ENCODE measurements around the gene HTR1D. TPM values are rescaled to one million over a fixed set of nuclear protein-coding genes. Genes with fewer than 3 reads are reported as not detected.

The HTR1D gene
- total RNA-seq, 1 experiment from 2014 or later: 5.4 TPM

- no peak for TF ChIP-seq RELA (CRISPR knock-in tag; IDR thresholded peaks at IDR 0.05; ENCODE audit: borderline replicate concordance)
- no peak for TF ChIP-seq STAT6 (CRISPR knock-in tag; conservative IDR thresholded peaks at IDR 0.05; ENCODE audit: low read depth)
- no peak for TF ChIP-seq ZNF232 (CRISPR knock-in tag; IDR thresholded peaks at IDR 0.05)
- no peak for TF ChIP-seq ZNF317 (CRISPR knock-in tag; IDR thresholded peaks at IDR 0.05; ENCODE audit: borderline replicate concordance, low read depth)
- TF ChIP-seq JUN (CRISPR knock-in tag; IDR thresholded peaks at IDR 0.05): no peak
- TF ChIP-seq FOXJ3 (CRISPR knock-in tag; IDR thresholded peaks at IDR 0.05; ENCODE audit: borderline replicate concordance): no peak
Measured at GRCh38 chr1:23196627-23197328, 20.5 kb downstream of the HTR1D start (continued).

- no peak for TF ChIP-seq CREB1 (CRISPR knock-in tag; IDR thresholded peaks at IDR 0.05)
- Mint-ChIP-seq H3K4me1 (peaks cover 4% of the 10 kb centered on the region; the same call in 1 of the 2 replicates), H3K27me3 (ENCODE audit: low read depth) (no peaks in the 10 kb centered on the region), H3K27ac (no peak overlapping the region), H3K36me3 (peaks cover 6% of the 10 kb centered on the region; the same call in 1 of the 2 replicates), H3K9me3 (no peaks in the 10 kb centered on the region), H3K4me3 (no peak overlapping the region)
- DNase-seq (ENCODE audit: low spot score) (no peak), ATAC-seq (no peak)
- CTCF ChIA-PET: interaction anchor here (1.6 kb wide), 1 partner anchor 10 kb away, joined by 10 read pairs; no protein-coding TSS in a partner anchor
- POLR2A ChIA-PET: interaction anchor here (0.7 kb wide), 1 partner anchor 50 kb away, joined by 7 read pairs; no protein-coding TSS in a partner anchor
Measured at GRCh38 chr1:23194119-23194984, 22.9 kb downstream of the HTR1D start.

- DNase-seq (ENCODE audit: low spot score) (no peak), ATAC-seq (no peak)
- H3K27ac Mint-ChIP-seq: no peak overlapping the region
- H3K36me3 Mint-ChIP-seq: peaks cover 6% of the 10 kb centered on the region; the same call in 1 of the 2 replicates
- no peaks in the 10 kb centered on the region for H3K27me3 Mint-ChIP-seq (ENCODE audit: low read depth)
- peaks cover 4% of the 10 kb centered on the region; the same call in 1 of the 2 replicates for H3K4me1 Mint-ChIP-seq
- POLR2A ChIA-PET: no interaction called here
- CTCF ChIA-PET: interaction anchor here (0.6 to 1.6 kb wide), 3 partner anchors 9 to 777 kb away, joined by 3 to 10 read pairs (median 3); no protein-coding TSS in a partner anchor
- no peak overlapping the region for H3K4me3 Mint-ChIP-seq
- no peaks in the 10 kb centered on the region for H3K9me3 Mint-ChIP-seq
- TF ChIP-seq ZNF532 (CRISPR knock-in tag; IDR thresholded peaks at IDR 0.05; ENCODE audit: borderline replicate concordance): no peak
- no peak for TF ChIP-seq KAT7 (CRISPR knock-in tag; IDR thresholded peaks at IDR 0.05; ENCODE audit: borderline replicate concordance)
- TF ChIP-seq ATF1 (CRISPR knock-in tag; IDR thresholded peaks at IDR 0.05): no peak
- TF ChIP-seq NR1H2 (CRISPR knock-in tag; IDR thresholded peaks at IDR 0.05): no peak
- TF ChIP-seq IRF2 (CRISPR knock-in tag; IDR thresholded peaks at IDR 0.05; ENCODE audit: borderline replicate concordance, low read depth): no peak
- no peak for TF ChIP-seq NR3C1 (CRISPR knock-in tag; conservative IDR thresholded peaks at IDR 0.05; ENCODE audit: low read depth)
- TF ChIP-seq ZNF396 (CRISPR knock-in tag; IDR thresholded peaks at IDR 0.05; ENCODE audit: borderline replicate concordance): no peak
- TF ChIP-seq PREB (CRISPR knock-in tag; IDR thresholded peaks at IDR 0.05; ENCODE audit: borderline replicate concordance): no peak
- no peak for TF ChIP-seq GTF2I (CRISPR knock-in tag; conservative IDR thresholded peaks at IDR 0.05)
- no peak for TF ChIP-seq SMAD4 (CRISPR knock-in tag; IDR thresholded peaks at IDR 0.05)
- no peak for TF ChIP-seq TCF7 (CRISPR knock-in tag; IDR thresholded peaks at IDR 0.05; ENCODE audit: low read depth)
- no peak for TF ChIP-seq ZSCAN18 (CRISPR knock-in tag; IDR thresholded peaks at IDR 0.05)
- no peak for TF ChIP-seq SMAD3 (CRISPR knock-in tag; IDR thresholded peaks at IDR 0.05; ENCODE audit: borderline replicate concordance)
- TF ChIP-seq SOX15 (CRISPR knock-in tag; IDR thresholded peaks at IDR 0.05): no peak
Measured at GRCh38 chr1:23193391-23194118, 23.7 kb downstream of the HTR1D start.

All from WTC11 (cell line).